Smooth muscle cell (in vitro differentiated cells): ENCODE results near the gene PGAM5. TPM values are rescaled to one million over a fixed set of nuclear protein-coding genes. Genes with fewer than 3 reads are reported as not detected.

ENCODE experiments used
- DNase-seq: peaks from one replicate; lab custom pipeline; 2025; ENCODE audit not compliant: unreplicated experiment; lab: John Stamatoyannopoulos, UW
- H2AFZ ChIP-seq: fragments of 200-600 bp; sonication (generic); 2 replicates; pipeline ENCODE4 v1.6.0; 2016; ENCODE audit warnings: antibody characterized with exemption, low read depth, mild to moderate bottlenecking
- H3F3A ChIP-seq: fragments of 200-600 bp; sonication (generic); 2 replicates; pipeline ENCODE4 v1.6.0; 2017; ENCODE audit warnings: antibody characterized with exemption, low read depth
- H3K27ac ChIP-seq: fragments of 200-600 bp; sonication (generic); 2 replicates; pipeline ENCODE4 v1.5.1; 2016; ENCODE audit warnings: low read depth, mild to moderate bottlenecking
- H3K27me3 ChIP-seq: fragments of 200-600 bp; sonication (generic); 2 replicates; pipeline ENCODE4 v1.6.1; 2016; ENCODE audit warnings: low read depth, mild to moderate bottlenecking
- H3K36me3 ChIP-seq: fragments of 200-600 bp; sonication (generic); 2 replicates; pipeline ENCODE4 v1.5.1; 2016; ENCODE audit warnings: low read depth
- H3K4me1 ChIP-seq: fragments of 200-600 bp; sonication (generic); 2 replicates; pipeline ENCODE4 v1.5.1; 2016; ENCODE audit warnings: low read depth
- H3K4me2 ChIP-seq: fragments of 200-600 bp; sonication (generic); 2 replicates; pipeline ENCODE4 v1.6.0; 2016; ENCODE audit warnings: mild to moderate bottlenecking
- H3K4me3 ChIP-seq: fragments of 200-600 bp; sonication (generic); 2 replicates; pipeline ENCODE4 v1.5.1; 2016; ENCODE audit warnings: mild to moderate bottlenecking
- H3K79me2 ChIP-seq: fragments of 200-600 bp; sonication (generic); 2 replicates; pipeline ENCODE4 v1.6.0; 2016; ENCODE audit warnings: low read depth, mild to moderate bottlenecking
- H3K9ac ChIP-seq: fragments of 200-600 bp; sonication (generic); 2 replicates; pipeline ENCODE4 v1.6.0; 2016; ENCODE audit warnings: low read depth
- H3K9me3 ChIP-seq: fragments of 200-600 bp; sonication (generic); replicated peaks from 2 replicates; pipeline ENCODE4 v1.5.1; 2016; ENCODE audit warnings: low read depth
- H4K20me1 ChIP-seq: fragments of 200-600 bp; sonication (generic); 2 replicates; pipeline ENCODE4 v1.6.0; 2016; ENCODE audit warnings: low read depth
- CTCF ChIP-seq: fragments of 200-600 bp; sonication (generic); IDR thresholded peaks from 2 replicates; pipeline ENCODE4 v1.5.1; 2017; ENCODE audit warnings: borderline replicate concordance, mild to moderate bottlenecking, antibody characterized with exemption; ENCODE audit not compliant: insufficient read depth, poor library complexity, severe bottlenecking
- WGBS: methylation state at CpG from one replicate; pipeline ENCODE4 v1.1.7; 2016; ENCODE audit warnings: low lambda C conversion rate; 5-methylcytosine and 5-hydroxymethylcytosine counted together
- polyA plus RNA-seq: library from polyadenylated mRNA; unstranded; fragments of >200 nt; fragmentation: Nextera tagmentation; extraction: Ambion mirVana; gene quantifications from 2 replicates; pipeline ENCODE4 v1.2.1, GENCODE V29; 2016
- total RNA-seq: library from RNA; depleted of rRNA; stranded (reverse); fragments of >200 nt; gene quantifications from 2 replicates; pipeline ENCODE4 v1.2.3, GENCODE V29; 2014

PGAM5 gene
- total and polyA plus RNA-seq, 2 experiments from 2014 or later = 13.5 to 16.8 TPM

DNA sequence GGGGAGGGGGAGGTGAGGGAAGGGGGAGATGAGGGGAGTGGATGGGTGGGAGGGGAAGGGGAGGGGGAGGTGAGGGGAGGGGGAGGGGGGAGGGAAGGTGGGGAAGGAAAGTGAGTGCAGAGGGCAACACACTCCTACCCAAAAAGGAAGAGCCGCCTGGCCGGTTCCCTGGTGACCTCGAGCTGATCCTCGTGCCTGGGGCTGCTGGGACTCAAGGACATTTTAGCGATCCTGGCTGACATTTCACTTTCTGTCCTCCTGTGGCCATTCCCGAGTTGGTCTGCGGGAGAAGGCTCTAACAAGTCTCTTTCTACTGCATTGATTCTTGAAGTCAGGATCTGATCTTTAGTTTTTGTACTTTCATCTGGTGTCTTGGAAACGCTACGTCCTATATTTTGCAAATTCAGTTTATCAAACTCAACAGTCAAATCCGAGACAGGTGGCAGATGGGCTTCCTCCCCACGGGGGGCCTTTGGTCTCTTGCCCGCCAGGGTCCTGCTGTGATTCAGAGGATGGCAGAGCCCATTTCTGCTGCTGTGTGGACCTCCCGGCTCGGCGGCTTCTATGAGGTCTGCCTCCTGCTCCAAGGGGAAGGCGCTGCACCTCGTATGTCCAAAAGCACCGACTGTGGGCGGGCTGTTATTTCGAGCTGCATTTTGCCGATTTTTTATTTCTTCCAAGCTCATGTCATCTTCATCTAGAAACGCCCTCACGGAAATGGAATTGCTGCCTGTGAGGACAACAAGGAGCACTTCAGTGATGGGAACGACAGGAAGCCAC, 19.1 kb downstream of the PGAM5 start:
- Histone ChIP-seq H4K20me1 (peaks cover 78% of the 10 kb centered on the region), H3K9me3 (no peaks in the 10 kb centered on the region), H3F3A (no peaks in the 10 kb centered on the region), H3K36me3 (peaks cover 17% of the 10 kb centered on the region), H3K27me3 (no peaks in the 10 kb centered on the region), H3K4me1 (no peaks in the 10 kb centered on the region), H3K27ac (no peak overlapping the region), H3K4me2 (no peak overlapping the region), H3K79me2 (peaks cover 15% of the 10 kb centered on the region), H3K4me3 (no peak overlapping the region), H2AFZ (no peak overlapping the region), H3K9ac (no peak overlapping the region)
- no peak for DNase-seq
- TF ChIP-seq CTCF = no peak
- 94% methylated on average over 24 of the region's 24 CpGs for WGBS

- no peak for DNase-seq
- Histone ChIP-seq H3K4me3 (no peak overlapping the region), H3F3A (no peaks in the 10 kb centered on the region), H3K36me3 (peaks cover 23% of the 10 kb centered on the region), H3K9me3 (no peaks in the 10 kb centered on the region), H3K27me3 (no peaks in the 10 kb centered on the region), H2AFZ (no peak overlapping the region), H3K4me2 (no peak overlapping the region), H4K20me1 (peaks cover 78% of the 10 kb centered on the region), H3K4me1 (no peaks in the 10 kb centered on the region), H3K9ac (no peak overlapping the region), H3K79me2 (peaks cover 15% of the 10 kb centered on the region), H3K27ac (no peak overlapping the region)
- 97% methylated on average over 11 of the region's 11 CpGs for WGBS
- no peak for TF ChIP-seq CTCF
These were observed 19.7 kb downstream of the PGAM5 start for GRCh38 chr12:132730353-132730752.

- no peak for DNase-seq
- Histone ChIP-seq H3K9me3 (no peaks in the 10 kb centered on the region), H3K4me3 (no peak overlapping the region), H3F3A (no peaks in the 10 kb centered on the region), H3K36me3 (peaks cover 28% of the 10 kb centered on the region), H3K9ac (no peak overlapping the region), H3K27me3 (no peaks in the 10 kb centered on the region), H4K20me1 (peaks cover 72% of the 10 kb centered on the region), H3K79me2 (peaks cover 10% of the 10 kb centered on the region), H2AFZ (no peak overlapping the region), H3K4me2 (no peak overlapping the region), H3K4me1 (no peaks in the 10 kb centered on the region), H3K27ac (no peak overlapping the region)
- TF ChIP-seq CTCF = no peak
- 88% methylated on average over 17 of the region's 17 CpGs for WGBS
These were observed 20.9 kb downstream of the PGAM5 start for GRCh38 chr12:132731574-132731973.

GRCh38 chr12:132734206-132734605, 23.6 kb downstream of the PGAM5 start:
- Histone ChIP-seq H3K4me3 (no peak overlapping the region), H3K27me3 (no peaks in the 10 kb centered on the region), H2AFZ (no peak overlapping the region), H3K27ac (no peak overlapping the region), H3K4me1 (no peaks in the 10 kb centered on the region), H3K79me2 (no peaks in the 10 kb centered on the region), H3K9me3 (no peaks in the 10 kb centered on the region), H3K9ac (no peak overlapping the region), H3K36me3 (peaks cover 23% of the 10 kb centered on the region), H3F3A (no peaks in the 10 kb centered on the region), H4K20me1 (peaks cover 71% of the 10 kb centered on the region), H3K4me2 (no peak overlapping the region)
- WGBS = 76% methylated on average over 10 of the region's 10 CpGs
- no peak for TF ChIP-seq CTCF
- DNase-seq = no peak
